HepG2 (cell line): Measurements from ENCODE around the gene POPDC2. TPM values are rescaled to one million over a fixed set of nuclear protein-coding genes. Genes with fewer than 3 reads are reported as not detected.

Experiments used
- ATAC-seq: fragments of 200-7000 bp; cut with Tn5 transposase; 3 replicates; pipeline ENCODE4 v1.9.1; 2020; ENCODE audit warnings: mild to moderate bottlenecking, moderate library complexity
- BruUV-seq: library from RNA; stranded (reverse); fragments of 400-500 nt; replicated peaks from 2 replicates; lab custom pipeline; 2021; lab: Mats Ljungman, UMichigan
- CTCF ChIA-PET: fragments of 300-600 bp; formaldehyde crosslinking; extraction: SDS; loops from one replicate; lab custom pipeline; 2021; ENCODE audit warnings: low total read pairs, inconsistent platforms, low intra/inter-chr PET ratio; lab: Yijun Ruan, JAX
- POLR2A ChIA-PET: fragments of 350-600 bp; sonication (Branson Sonifier 250); formaldehyde crosslinking; loops from one replicate; lab custom pipeline; 2020; ENCODE audit warnings: antibody characterized with exemption, inconsistent platforms; lab: Yijun Ruan, JAX
- DNase-seq: peaks from one replicate; pipeline ENCODE4 v3.0.0-alpha.2; 2015; ENCODE audit warnings: low spot score
- FAIRE-seq: peaks from 3 replicates; lab custom pipeline; 2011; peaks lifted over from hg19 to GRCh38; lab: Jason Lieb, UNC
- H2AFZ ChIP-seq: one replicate; pipeline ENCODE4 v1.6.1; 2011; ENCODE audit warnings: low read length, inconsistent platforms
- H3K27ac ChIP-seq: fragments of 300-600 bp; 3 replicates; pipeline ENCODE4 v1.8.0; 2011; ENCODE audit warnings: mixed run types, mild to moderate bottlenecking, mixed read lengths, low read length, inconsistent platforms; ENCODE audit not compliant: insufficient read depth; ENCODE audit errors: extremely low read length
- H3K27me3 ChIP-seq, 2 experiments: fragments of 200-600 bp in 1 of 2; 2 replicates in 1 of 2; 3 replicates in 1 of 2; pipeline versions ENCODE4 v1.6.0 to v1.8.0; 2011; ENCODE audit warnings: low read length in 2 of 2, mild to moderate bottlenecking in 2 of 2, moderate library complexity in 2 of 2, inconsistent platforms in 1 of 2; ENCODE audit not compliant: insufficient read depth in 2 of 2, control insufficient read depth in 1 of 2
- H3K36me3 ChIP-seq, 2 experiments: fragments of 200-600 bp in 1 of 2; replicated peaks in 1 of 2; 2 replicates in 1 of 2; 3 replicates in 1 of 2; pipeline versions ENCODE4 v1.5.1 to v1.8.0; 2011; ENCODE audit warnings: low read length in 2 of 2, inconsistent platforms in 1 of 2; ENCODE audit not compliant: insufficient read depth in 2 of 2, control insufficient read depth in 1 of 2
- H3K4me1 ChIP-seq: 2 replicates; pipeline ENCODE4 v1.5.1; 2012; ENCODE audit warnings: low read length, inconsistent platforms; ENCODE audit not compliant: insufficient read depth
- H3K4me2 ChIP-seq: 2 replicates; pipeline ENCODE4 v1.6.0; 2011; ENCODE audit warnings: low read depth, low read length, inconsistent platforms
- H3K4me3 ChIP-seq, 3 experiments: fragments of 200-600 bp in 1 of 3; sonication (generic), shearing (Covaris generic) in 1 of 3; replicated peaks in 1 of 3; 2 replicates each; pipeline ENCODE4 v1.5.1; 2011 to 2016; ENCODE audit warnings: low read length in 3 of 3, inconsistent platforms in 2 of 3, low read depth in 2 of 3, mild to moderate bottlenecking in 2 of 3, control low read depth in 1 of 3, mixed read lengths in 1 of 3; ENCODE audit not compliant: insufficient read depth in 1 of 3
- H3K79me2 ChIP-seq: one replicate; pipeline ENCODE4 v1.6.1; 2011; ENCODE audit warnings: low read length, inconsistent platforms; ENCODE audit not compliant: insufficient read depth
- H3K9ac ChIP-seq: 2 replicates; pipeline ENCODE4 v1.6.0; 2011; ENCODE audit warnings: mild to moderate bottlenecking, low read depth, low read length, inconsistent platforms; ENCODE audit not compliant: insufficient read depth
- H3K9me3 ChIP-seq: 2 replicates; pipeline ENCODE4 v1.5.1; 2012; ENCODE audit warnings: mild to moderate bottlenecking, low read length
- H4K20me1 ChIP-seq: 2 replicates; pipeline ENCODE4 v1.6.0; 2011; ENCODE audit warnings: inconsistent platforms, mild to moderate bottlenecking, low read length, moderate library complexity; ENCODE audit not compliant: insufficient read depth
- ELF1 ChIP-seq: sonication (generic); formaldehyde crosslinking; IDR thresholded peaks from 2 replicates; pipeline ENCODE4 v1.4.0; 2020; ENCODE audit warnings: missing genetic modification reagents
- ELF3 ChIP-seq: IDR thresholded peaks from 2 replicates; pipeline ENCODE4 v1.6.1; 2016; ENCODE audit warnings: missing genetic modification reagents, missing compliant biosample characterization
- EZH2 ChIP-seq: conservative IDR thresholded peaks from 2 replicates; pipeline ENCODE4 v1.6.1; 2012; ENCODE audit warnings: mild to moderate bottlenecking, low read depth, low read length, moderate library complexity
- FOSL2 ChIP-seq: sonication (generic); formaldehyde crosslinking; IDR thresholded peaks from 2 replicates; pipeline ENCODE4 v1.4.0; 2020; ENCODE audit warnings: missing genetic modification reagents
- ZNF20 ChIP-seq: sonication (generic); formaldehyde crosslinking; IDR thresholded peaks from 2 replicates; pipeline ENCODE4 v1.4.0; 2020; ENCODE audit warnings: mild to moderate bottlenecking, moderate library complexity, missing genetic modification reagents
- WGBS: methylation state at CpG from one replicate; pipeline ENCODE4 v1.1.6; 2017; ENCODE audit warnings: low lambda C conversion rate; 5-methylcytosine and 5-hydroxymethylcytosine counted together
- in situ Hi-C: cut with HindIII; loops from 2 replicates; pipeline ENCODE4 v1.10.0; 2017; ENCODE audit warnings: low pct_unique_long_range_greater_than_20kb; ENCODE audit not compliant: extremely low pct_ligation_motif_present
- intact Hi-C: fragments of 100-400 bp; cut with micrococcal nuclease; formaldehyde crosslinking; loops from one replicate; pipeline ENCODE4 v1.10.0; 2022; ENCODE audit not compliant: unreplicated experiment
- polyA plus RNA-seq, 8 experiments: library from polyadenylated mRNA; depleted of rRNA in 3 of 8; stranded (reverse) in 7 of 8; unstranded in 1 of 8; fragments of >200 nt; fragmentation: Illumina TruSeq in 4 of 8; extraction: Trizol in 4 of 8; gene quantifications; 2 replicates each; pipeline versions ENCODE4 v1.2.1 to v1.2.3, GENCODE V29; 2011 to 2016; ENCODE audit warnings: low read depth in 4 of 8, missing spikeins in 1 of 8, mixed read lengths in 1 of 8; ENCODE audit not compliant: insufficient read depth in 1 of 8
- total RNA-seq, 5 experiments: library from RNA; depleted of rRNA; stranded (reverse); fragments of >200 nt; fragmentation: Illumina TruSeq; extraction: Trizol; gene quantifications; 2 replicates each; pipeline ENCODE4 v1.2.3, GENCODE V29; 2016; ENCODE audit warnings: low read depth in 1 of 5

POPDC2 gene
- total and polyA plus RNA-seq, 2 of the 13 experiments (the other 11 are each of a cell fraction or from before 2014, with no cell fraction given), result 0.18 to 0.58 TPM

DNA sequence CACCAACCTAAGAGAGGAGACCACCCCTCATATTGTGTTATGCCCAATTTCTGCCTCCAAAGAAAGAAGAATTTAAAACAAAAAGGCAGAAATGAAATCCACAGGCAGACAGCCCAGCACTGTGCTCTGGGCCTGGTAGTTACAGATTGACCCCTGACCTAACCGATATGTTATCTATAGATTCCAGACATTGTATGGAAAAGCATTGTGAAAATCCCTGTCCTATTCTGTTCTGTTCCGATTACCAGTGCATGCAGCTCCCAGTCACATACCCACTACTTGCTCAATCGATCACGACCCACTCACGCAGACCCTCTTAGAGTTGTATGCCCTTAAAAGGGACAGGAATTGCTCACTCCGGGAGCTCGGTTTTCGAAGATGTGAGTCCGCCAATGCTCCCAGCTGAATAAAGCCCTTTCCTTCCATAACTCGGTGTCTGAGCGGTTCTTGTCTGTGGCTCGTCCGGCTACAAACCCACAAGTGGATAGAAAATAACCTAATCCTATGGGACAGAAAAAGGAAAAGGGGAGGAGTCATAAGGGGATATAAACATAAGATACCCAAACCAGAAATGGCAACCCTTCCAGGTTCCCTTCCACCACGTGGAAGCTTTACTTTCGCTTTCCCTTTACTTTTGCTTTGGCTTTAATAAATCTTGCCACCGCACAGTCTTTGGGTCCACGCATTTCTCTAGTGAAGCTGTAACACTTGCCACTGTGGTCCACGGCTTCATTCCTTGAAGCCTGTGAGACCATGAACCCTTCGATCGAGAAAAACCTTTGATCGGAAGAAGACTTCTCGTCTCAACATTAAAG lies 40.7 kb upstream of the POPDC2 start:
- ATAC-seq (no peak), DNase-seq (no peak), FAIRE-seq (no peak)
- H2AFZ ChIP-seq, result no peak overlapping the region
- BruUV-seq, result no TSS peak
- POLR2A ChIA-PET, result no interaction called here
- H3K9ac ChIP-seq, result no peak overlapping the region
- H3K27me3 ChIP-seq, result no peaks in the 10 kb centered on the region; a peak in 1 of 5 replicates
- H4K20me1 ChIP-seq, result no peaks in the 10 kb centered on the region
- no peaks in the 10 kb centered on the region for H3K36me3 ChIP-seq
- CTCF ChIA-PET, result no interaction called here
- peaks cover 11% of the 10 kb centered on the region for H3K4me1 ChIP-seq
- 84% methylated on average over 22 of the region's 22 CpGs for WGBS
- TF ChIP-seq ZNF20, result no peak
- intact Hi-C loops, result no loop called here
- in situ Hi-C loops, result no loop called here
- no peak overlapping the region for H3K4me3 ChIP-seq
- no peaks in the 10 kb centered on the region for H3K79me2 ChIP-seq
- H3K4me2 ChIP-seq, result no peak overlapping the region
- no peaks in the 10 kb centered on the region for H3K9me3 ChIP-seq
- H3K27ac ChIP-seq, result no peak overlapping the region

DNA sequence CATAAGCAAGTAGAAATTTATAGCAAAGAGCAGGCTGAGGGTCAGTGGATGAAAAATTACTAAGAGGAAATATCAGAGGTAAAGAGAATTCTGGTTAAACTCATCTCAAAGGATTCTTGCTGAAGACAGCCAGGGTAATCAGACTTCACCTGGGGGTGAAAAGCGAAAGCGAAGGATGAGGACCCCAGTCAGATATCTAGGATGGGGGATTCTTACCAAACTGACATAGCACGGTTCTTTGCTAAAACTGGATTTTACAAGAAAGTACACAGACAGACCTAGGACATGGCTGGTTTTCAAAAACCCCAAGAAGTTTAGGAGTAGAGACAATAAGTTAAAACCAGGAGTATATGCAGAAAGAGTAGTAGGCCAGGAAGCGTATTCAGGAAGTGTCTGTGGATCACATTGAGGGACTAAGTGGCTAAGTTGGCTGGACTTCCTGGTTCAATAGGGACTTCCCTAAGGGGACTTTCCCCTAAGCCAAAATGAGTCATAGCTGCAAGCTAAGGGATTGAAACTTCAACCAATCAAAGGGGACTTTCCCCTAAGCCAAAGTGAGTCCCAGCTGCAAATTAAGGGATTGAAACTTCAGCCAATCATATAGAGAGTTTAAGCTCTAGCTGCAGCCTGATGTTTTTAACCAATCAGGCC lies 40.0 kb upstream of the POPDC2 start:
- peak overlapping the region; percentile 43; the same call in 1 of the 2 replicates for H3K4me2 ChIP-seq

More for the DNA sequence above, 40.0 kb upstream of the POPDC2 start:
- BruUV-seq, result no TSS peak
- no peaks in the 10 kb centered on the region; a peak in 1 of 5 replicates for H3K27me3 ChIP-seq
- no peaks in the 10 kb centered on the region for H4K20me1 ChIP-seq
- intact Hi-C loops, result no loop called here
- WGBS, result 64% methylated on average over 4 of the region's 4 CpGs
- H3K79me2 ChIP-seq, result no peaks in the 10 kb centered on the region
- TF ChIP-seq EZH2 (no peak), ELF1 (CRISPR knock-in tag) (peak; percentile 79), FOSL2 (CRISPR knock-in tag) (peak; percentile 71), ELF3 (CRISPR knock-in tag) (peak; percentile 84)
- TF ChIP-seq, all 625 proteins: peak for 3
- Histone ChIP-seq H3K4me3 (no peak overlapping the region), H3K9me3 (no peaks in the 10 kb centered on the region), H2AFZ (peak overlapping the region; percentile 81), H3K4me1 (peaks cover 11% of the 10 kb centered on the region), H3K36me3 (no peaks in the 10 kb centered on the region), H3K27ac (no peak overlapping the region), H3K9ac (no peak overlapping the region)
- DNase-seq (peak; percentile 3), ATAC-seq (no peak; the same call in 2 of the 3 replicates), FAIRE-seq (no peak)
- ChIA-PET POLR2A (no interaction called here), CTCF (no interaction called here)
- in situ Hi-C loops, result no loop called here
